ENCODE measurements around the gene LTV1.
"Not testable (repeated sequence)": the region's sequence is repeated elsewhere in the genome, so short reads cannot be mapped to it uniquely, and the experiment has no call there.

Gene LTV1, protein sequence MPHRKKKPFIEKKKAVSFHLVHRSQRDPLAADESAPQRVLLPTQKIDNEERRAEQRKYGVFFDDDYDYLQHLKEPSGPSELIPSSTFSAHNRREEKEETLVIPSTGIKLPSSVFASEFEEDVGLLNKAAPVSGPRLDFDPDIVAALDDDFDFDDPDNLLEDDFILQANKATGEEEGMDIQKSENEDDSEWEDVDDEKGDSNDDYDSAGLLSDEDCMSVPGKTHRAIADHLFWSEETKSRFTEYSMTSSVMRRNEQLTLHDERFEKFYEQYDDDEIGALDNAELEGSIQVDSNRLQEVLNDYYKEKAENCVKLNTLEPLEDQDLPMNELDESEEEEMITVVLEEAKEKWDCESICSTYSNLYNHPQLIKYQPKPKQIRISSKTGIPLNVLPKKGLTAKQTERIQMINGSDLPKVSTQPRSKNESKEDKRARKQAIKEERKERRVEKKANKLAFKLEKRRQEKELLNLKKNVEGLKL

DNA sequence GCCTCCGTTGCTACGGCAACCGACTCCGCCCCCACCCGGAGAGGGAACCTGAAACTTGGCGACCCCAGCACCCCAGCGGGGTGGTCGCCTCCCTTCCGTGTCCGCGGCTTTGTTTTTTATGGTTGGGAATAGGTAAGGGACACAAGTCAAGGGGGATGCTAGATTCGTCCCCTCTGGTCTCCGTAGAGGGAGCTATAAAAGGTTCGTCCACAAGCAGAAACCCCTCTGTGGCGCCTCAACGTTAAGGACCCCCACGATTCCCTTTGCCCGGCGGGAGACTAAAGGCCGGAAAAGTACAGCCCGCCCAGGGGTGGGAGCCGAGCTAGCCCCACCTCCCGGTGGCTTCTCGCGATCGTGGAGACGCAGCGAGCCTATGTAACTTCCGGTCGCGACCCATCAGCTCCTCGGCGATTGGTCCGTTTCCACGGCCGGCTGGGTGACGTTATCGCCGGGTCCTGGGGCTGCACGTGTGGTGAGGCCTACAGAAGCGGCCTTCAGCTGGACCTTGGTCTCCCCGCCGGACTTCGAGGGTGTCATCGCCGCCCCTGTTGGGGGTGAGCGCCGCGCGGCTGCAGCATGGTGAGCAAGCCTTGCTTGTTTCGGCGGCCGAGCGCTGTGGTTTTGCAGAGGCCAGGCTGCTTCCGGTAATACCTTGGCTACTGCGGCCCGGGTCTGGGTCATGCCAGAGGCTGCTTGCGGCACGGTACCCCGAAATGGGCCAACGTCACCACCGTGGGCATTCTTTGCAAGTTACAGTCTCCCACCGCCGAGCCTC lies at the start of gene LTV1:
Gene LTV1 (plus strand): TSS at position 437 of the 775 bp plus-strand sequence. CDS start 140 bp downstream, at position 577.
- TF ChIP-seq, protein P1, sequence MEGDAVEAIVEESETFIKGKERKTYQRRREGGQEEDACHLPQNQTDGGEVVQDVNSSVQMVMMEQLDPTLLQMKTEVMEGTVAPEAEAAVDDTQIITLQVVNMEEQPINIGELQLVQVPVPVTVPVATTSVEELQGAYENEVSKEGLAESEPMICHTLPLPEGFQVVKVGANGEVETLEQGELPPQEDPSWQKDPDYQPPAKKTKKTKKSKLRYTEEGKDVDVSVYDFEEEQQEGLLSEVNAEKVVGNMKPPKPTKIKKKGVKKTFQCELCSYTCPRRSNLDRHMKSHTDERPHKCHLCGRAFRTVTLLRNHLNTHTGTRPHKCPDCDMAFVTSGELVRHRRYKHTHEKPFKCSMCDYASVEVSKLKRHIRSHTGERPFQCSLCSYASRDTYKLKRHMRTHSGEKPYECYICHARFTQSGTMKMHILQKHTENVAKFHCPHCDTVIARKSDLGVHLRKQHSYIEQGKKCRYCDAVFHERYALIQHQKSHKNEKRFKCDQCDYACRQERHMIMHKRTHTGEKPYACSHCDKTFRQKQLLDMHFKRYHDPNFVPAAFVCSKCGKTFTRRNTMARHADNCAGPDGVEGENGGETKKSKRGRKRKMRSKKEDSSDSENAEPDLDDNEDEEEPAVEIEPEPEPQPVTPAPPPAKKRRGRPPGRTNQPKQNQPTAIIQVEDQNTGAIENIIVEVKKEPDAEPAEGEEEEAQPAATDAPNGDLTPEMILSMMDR (IDR thresholded peaks at IDR 0.05; ENCODE audit: low read depth, low read length): no peak
- H3K4me3 ChIP-seq (ENCODE audit: low read depth, low read length): peak within 1 kb of the TSS; percentile 93

DNA sequence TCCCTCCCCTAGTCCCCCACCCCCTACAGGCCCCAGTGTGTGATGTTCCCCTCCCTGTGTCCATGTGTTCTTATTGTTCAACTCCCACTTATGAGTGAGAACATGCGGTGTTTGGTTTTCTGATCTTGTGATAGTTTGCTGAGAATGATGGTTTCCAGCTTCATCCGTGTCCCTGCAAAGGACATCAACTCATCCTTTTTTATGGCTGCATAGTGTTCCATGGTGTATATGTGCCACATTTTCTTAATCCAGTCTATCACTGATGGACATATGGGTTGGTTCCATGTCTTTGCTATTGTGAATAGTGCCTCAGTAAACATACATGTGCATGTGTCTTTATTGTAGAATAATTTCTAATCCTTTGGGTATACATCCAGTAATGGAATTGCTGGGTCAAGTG lies 46.6 kb upstream of the LTV1 start:
- not testable (repeated sequence) for H3K4me3 ChIP-seq (ENCODE audit: low read depth, low read length)

DNA sequence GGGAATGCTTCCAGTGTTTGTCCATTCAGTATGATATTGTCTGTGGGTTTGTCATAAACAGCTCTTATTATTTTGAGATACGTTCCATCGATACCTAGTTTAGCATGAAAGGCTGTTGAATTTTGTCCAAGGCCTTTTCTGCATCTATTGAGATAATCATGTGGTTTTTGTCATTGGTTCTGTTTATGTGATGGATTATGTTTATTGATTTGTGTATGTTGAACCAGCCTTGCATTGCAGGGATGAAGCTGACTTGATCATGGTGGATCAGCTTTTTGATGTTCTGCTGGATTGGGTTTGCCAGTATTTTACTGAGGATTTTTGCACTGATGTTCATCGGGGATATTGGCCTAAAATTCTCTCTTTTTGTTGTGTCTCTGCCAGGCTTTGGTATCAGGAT lies 44.7 kb upstream of the LTV1 start:
- not testable (repeated sequence) for H3K4me3 ChIP-seq (ENCODE audit: low read depth, low read length)

DNA sequence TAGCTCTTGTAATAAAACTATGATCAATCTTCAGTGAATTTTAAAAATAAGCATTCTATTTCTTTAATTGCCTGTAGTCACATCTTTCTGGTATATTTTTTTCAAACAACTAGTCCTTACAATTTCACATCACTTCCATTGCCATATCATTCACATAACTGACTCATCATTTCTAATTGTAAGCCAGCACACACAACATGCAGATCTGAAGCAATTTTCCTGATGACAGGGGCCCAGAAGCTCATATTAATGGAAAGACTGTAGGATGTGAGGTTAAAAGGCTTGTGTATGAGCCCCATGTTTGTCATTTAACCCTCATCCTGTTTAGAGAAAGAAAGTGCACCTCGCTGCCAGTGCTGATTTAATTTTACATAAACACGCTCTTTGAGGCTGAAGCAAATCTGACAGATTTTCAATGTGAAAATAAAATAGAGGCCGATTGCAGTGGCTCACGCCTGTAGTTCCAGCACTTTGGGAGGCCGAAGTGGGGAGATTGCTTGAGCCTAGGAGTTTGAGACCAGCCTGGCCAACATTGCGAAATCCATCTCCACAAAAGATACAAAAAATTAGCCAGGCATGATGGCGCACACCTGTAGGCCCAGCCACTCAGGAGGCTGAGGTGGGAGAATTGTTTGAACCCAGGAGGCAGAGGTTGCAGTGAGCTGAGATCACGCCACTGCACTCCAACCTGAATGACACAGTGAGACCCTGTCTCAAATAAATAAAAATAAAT lies 40.1 kb upstream of the LTV1 start:
- TF ChIP-seq, protein P1 (IDR thresholded peaks at IDR 0.05; ENCODE audit: low read depth, low read length): no peak
- no peak overlapping the region for H3K4me3 ChIP-seq (ENCODE audit: low read depth, low read length)

DNA sequence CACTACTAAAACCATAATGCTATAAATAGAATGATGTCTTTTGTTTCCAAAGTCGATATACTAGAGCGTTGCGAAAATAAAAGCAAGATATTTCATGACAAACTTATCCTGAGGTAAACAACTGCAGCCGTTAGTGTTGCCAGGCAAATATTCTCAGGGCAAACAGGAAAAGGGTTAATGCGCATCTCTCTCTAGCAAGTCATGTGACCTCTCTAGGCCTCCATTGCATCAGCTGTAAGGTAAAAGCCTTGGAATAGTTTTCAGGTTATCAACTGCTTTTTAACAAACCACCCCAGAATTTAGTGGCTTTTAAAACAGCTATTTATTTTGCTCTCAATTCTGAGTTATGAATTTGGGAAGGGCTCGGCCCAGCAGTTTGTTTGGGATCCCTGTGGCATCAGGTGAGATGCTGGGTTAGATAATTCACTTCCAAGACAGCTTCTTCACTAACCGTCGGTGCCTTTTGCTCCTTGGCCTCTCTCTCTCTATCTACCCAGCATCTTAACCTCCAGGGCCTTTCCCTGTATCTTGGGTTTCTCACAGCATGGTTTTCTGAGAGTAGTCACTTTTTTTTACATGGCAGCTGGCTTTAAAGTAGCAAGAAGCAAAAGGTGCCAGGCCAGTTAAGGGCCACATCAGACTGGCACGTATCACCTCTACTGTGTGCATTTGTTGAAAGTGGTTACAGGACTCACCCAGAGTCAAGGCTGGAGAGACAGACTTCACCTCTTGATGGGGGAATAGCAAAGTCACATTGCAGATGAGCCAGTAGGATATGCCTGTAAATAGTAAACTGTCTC lies 39.2 kb upstream of the LTV1 start:
- TF ChIP-seq, protein P1 (IDR thresholded peaks at IDR 0.05; ENCODE audit: low read depth, low read length): no peak
- no peak overlapping the region for H3K4me3 ChIP-seq (ENCODE audit: low read depth, low read length)

DNA sequence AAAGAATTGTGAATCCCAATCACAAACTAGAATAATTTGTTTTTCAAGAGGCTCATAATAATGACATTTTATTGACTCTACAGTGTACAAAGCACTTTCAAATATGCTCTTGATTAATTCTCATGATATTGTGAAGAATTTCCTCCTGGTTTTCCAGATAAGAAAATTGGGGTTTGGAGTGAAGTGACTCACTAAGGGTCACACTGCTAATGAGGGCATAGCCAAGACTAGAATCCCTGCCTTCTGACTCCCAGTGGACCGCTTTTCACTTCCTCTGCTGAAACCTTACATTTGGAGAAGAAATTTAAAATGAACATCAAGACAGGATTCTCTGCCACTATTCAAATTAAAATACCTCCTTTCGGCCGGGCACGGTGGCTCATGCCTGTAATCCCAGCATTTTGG lies 38.3 kb upstream of the LTV1 start:
- TF ChIP-seq, protein P1 (IDR thresholded peaks at IDR 0.05; ENCODE audit: low read depth, low read length): no peak
- no peak overlapping the region for H3K4me3 ChIP-seq (ENCODE audit: low read depth, low read length)

DNA sequence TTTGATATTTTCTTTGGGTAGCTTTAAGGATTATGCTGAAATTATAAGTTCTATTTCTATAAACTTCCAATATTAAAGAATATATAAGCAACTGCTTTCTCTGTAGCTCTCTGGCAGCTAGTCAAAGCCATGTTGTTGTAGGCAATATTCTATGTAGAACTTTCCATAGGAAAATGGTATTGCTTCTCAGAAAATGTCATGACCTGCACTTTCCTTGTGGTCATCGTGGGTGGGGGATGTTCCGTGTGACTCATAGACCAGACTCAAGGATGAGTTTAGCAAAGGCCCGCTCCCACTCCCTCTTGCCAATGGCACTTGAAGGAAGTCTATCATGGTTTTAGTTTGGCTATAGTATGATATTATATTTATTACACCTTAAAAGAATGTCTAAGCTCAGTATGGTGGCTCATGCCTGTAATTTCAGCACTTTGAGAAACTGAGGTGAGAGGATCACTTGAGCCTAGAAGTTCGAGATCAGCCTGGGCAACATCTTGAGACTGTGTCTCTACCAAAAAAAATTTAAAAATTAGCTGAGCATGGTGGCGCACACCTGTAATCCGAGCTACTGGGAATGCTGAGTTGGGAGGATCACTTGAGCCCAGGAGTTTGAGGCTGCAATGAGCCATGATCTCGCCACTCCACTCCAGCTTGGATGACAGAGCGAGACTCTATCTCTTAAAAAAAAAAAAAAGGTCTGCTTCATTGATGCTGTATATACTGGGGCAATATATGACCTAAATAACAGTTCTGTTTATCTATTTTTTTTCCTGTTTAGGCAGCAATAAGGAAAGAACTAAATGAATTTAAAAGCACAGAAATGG lies 36.6 kb upstream of the LTV1 start:
- no peak overlapping the region for H3K4me3 ChIP-seq (ENCODE audit: low read depth, low read length)
- TF ChIP-seq, protein P1 (IDR thresholded peaks at IDR 0.05; ENCODE audit: low read depth, low read length): no peak

Data from WI38 (cell line).